Measurements from ENCODE around the gene MTFR1L. TPM values are rescaled to one million over a fixed set of nuclear protein-coding genes. Genes with fewer than 3 reads are reported as not detected.

The MTFR1L gene
- total and polyA plus RNA-seq, 9 of the 15 experiments (the other 6 are each of a cell fraction or from before 2014, with no cell fraction given) = 41.4 to 98.5 (median 53.7) TPM

- TF ChIP-seq NFIC (IDR thresholded peaks at IDR 0.05) = peak; percentile 13
- peak; percentile 9 for TF ChIP-seq SMC3 (conservative IDR thresholded peaks at IDR 0.05; ENCODE audit: insufficient read depth, low read depth, low read length)
- TF ChIP-seq CHD2 (IDR thresholded peaks at IDR 0.05; ENCODE audit: low read depth, low read length) = peak; percentile 98
- peak; percentile 76; the same call in 1 of the 2 replicates for TF ChIP-seq ZBTB2 (IDR thresholded peaks at IDR 0.05)
- no peak for TF ChIP-seq BACH1 (tag; IDR thresholded peaks at IDR 0.05)
- 0 out of 2 replicates have a peak, but pooled peaks have one; percentile 58 for TF ChIP-seq ZNF589 (CRISPR knock-in tag; IDR thresholded peaks at IDR 0.05; ENCODE audit: low read depth)
- TF ChIP-seq PHF8 (IDR thresholded peaks at IDR 0.05; ENCODE audit: borderline replicate concordance, low read length) = peak; percentile 86
- TF ChIP-seq ZNF639 (CRISPR knock-in tag; conservative IDR thresholded peaks at IDR 0.05 in 1 of 2, IDR thresholded peaks at IDR 0.05 in 1 of 2) = peak in 1 of 2 experiments; percentile 54; a peak in 1 of 4 replicates
- TF ChIP-seq SIRT6 (IDR thresholded peaks at IDR 0.05; ENCODE audit: low read depth, low read length) = no peak
- TF ChIP-seq ZBTB7A (IDR thresholded peaks at IDR 0.05; ENCODE audit: borderline replicate concordance, control insufficient read depth, low read depth, low read length) = peak; percentile 96
- no peak for TF ChIP-seq ATF1 (CRISPR knock-in tag; IDR thresholded peaks at IDR 0.05)
- peak; percentile 62 for TF ChIP-seq ATF1 (tag; IDR thresholded peaks at IDR 0.05)
- TF ChIP-seq CUX1 (CRISPR knock-in tag; IDR thresholded peaks at IDR 0.05) = no peak
- peak; percentile 83 for TF ChIP-seq HNRNPLL (IDR thresholded peaks at IDR 0.05; ENCODE audit: low read depth, low read length, poor library complexity, severe bottlenecking)
- TF ChIP-seq ZNF511 (CRISPR knock-in tag; IDR thresholded peaks at IDR 0.05) = peak; percentile 49
- peak; percentile 86 for TF ChIP-seq TBP (optimal IDR thresholded peaks at IDR 0.05; ENCODE audit: low read depth, low read length)
- TF ChIP-seq ZEB2 (IDR thresholded peaks at IDR 0.05) = peak; percentile 66; the same call in 1 of the 2 replicates
- peak; percentile 60 for TF ChIP-seq SPI1 (IDR thresholded peaks at IDR 0.05; ENCODE audit: borderline replicate concordance, low read depth, low read length)
- no peak for TF ChIP-seq NFYB (IDR thresholded peaks at IDR 0.05; ENCODE audit: extremely low read depth, insufficient read length)
Observed at GRCh38 chr1:25819491-25820246, at the start of gene MTFR1L (continued).
